SK-N-MC (cell line): ENCODE measurements around the gene C7.
"Not testable (repeated sequence)": the region's sequence is repeated elsewhere in the genome, so short reads cannot be mapped to it uniquely, and the experiment has no call there.

Experiments
- DNase-seq: peaks from one replicate; pipeline ENCODE4 v3.0.0-alpha.2; 2011; ENCODE audit warnings: low read depth, low spot score
- H3K27ac ChIP-seq: fragments of 200-600 bp; sonication (generic); 2 replicates; pipeline ENCODE4 v1.5.1; 2016; ENCODE audit warnings: mixed run types
- H3K36me3 ChIP-seq: fragments of 200-600 bp; sonication (generic); 2 replicates; pipeline ENCODE4 v1.6.1; 2017; ENCODE audit warnings: antibody characterized with exemption, low read length, mixed read lengths; ENCODE audit not compliant: insufficient read depth
- H3K4me3 ChIP-seq: fragments of 200-600 bp; sonication (generic); 2 replicates; pipeline ENCODE4 v1.5.1; 2016
- H3K9ac ChIP-seq: fragments of 200-600 bp; sonication (generic); 2 replicates; pipeline ENCODE4 v1.8.0; 2017; ENCODE audit warnings: mixed run types, mixed read lengths; ENCODE audit not compliant: insufficient read length
- H3K9me3 ChIP-seq: fragments of 200-600 bp; sonication (generic); 2 replicates; pipeline ENCODE4 v1.6.1; 2017; ENCODE audit warnings: low read depth, mild to moderate bottlenecking, antibody characterized with exemption, low read length, moderate library complexity, mixed read lengths
- EZH2 ChIP-seq: fragments of 200-600 bp; sonication (generic); IDR thresholded peaks from one replicate; pipeline ENCODE4 v1.6.1; 2017; ENCODE audit warnings: antibody characterized with exemption
- FOXP2 ChIP-seq: optimal IDR thresholded peaks from 2 replicates; pipeline ENCODE3; 2011; ENCODE audit warnings: mild to moderate bottlenecking, moderate library complexity; ENCODE audit not compliant: insufficient read depth; ENCODE audit errors: extremely low read length, control extremely low read depth
- POLR2AphosphoS5 ChIP-seq: IDR thresholded peaks from 2 replicates; pipeline ENCODE4 v1.6.1; 2012; ENCODE audit warnings: mild to moderate bottlenecking, low read depth, low read length, borderline replicate concordance

C7 gene

GRCh38 chr5:40877371-40877988 is 31.8 kb upstream of the C7 start:
- H3K9ac ChIP-seq, result no peak overlapping the region
- no peak for DNase-seq
- H3K36me3 ChIP-seq, result no peaks in the 10 kb centered on the region
- no peak overlapping the region for H3K4me3 ChIP-seq
- H3K9me3 ChIP-seq, result peaks cover 7% of the 10 kb centered on the region; the same call in 1 of the 2 replicates
- no peak overlapping the region for H3K27ac ChIP-seq
- TF ChIP-seq EZH2 (no peak), FOXP2 (no peak), POLR2AphosphoS5 (no peak)

GRCh38 chr5:40879163-40879942 is 29.9 kb upstream of the C7 start:
- Histone ChIP-seq H3K9ac (no peak overlapping the region), H3K36me3 (no peaks in the 10 kb centered on the region), H3K9me3 (peaks cover 7% of the 10 kb centered on the region; the same call in 1 of the 2 replicates), H3K4me3 (no peak overlapping the region), H3K27ac (no peak overlapping the region)
- DNase-seq, result peak; percentile 34
- no peak for TF ChIP-seq EZH2
- TF ChIP-seq POLR2AphosphoS5, result no peak
- no peak for TF ChIP-seq FOXP2

- Histone ChIP-seq H3K4me3 (no peak overlapping the region), H3K9me3 (peaks cover 3% of the 10 kb centered on the region; the same call in 1 of the 2 replicates), H3K9ac (no peak overlapping the region), H3K27ac (no peak overlapping the region), H3K36me3 (no peaks in the 10 kb centered on the region)
- DNase-seq, result no peak
- TF ChIP-seq FOXP2, result no peak
- no peak for TF ChIP-seq EZH2
- TF ChIP-seq POLR2AphosphoS5, result no peak
Observed at GRCh38 chr5:40882291-40882690, 27.0 kb upstream of the C7 start.

GRCh38 chr5:40883051-40883450 is 26.2 kb upstream of the C7 start:
- DNase-seq, H3K9me3 ChIP-seq, H3K36me3 ChIP-seq: not testable (repeated sequence)

GRCh38 chr5:40895440-40896425 is 13.6 kb upstream of the C7 start:
- H3K9me3 ChIP-seq, H3K27ac ChIP-seq, H3K4me3 ChIP-seq, DNase-seq, H3K9ac ChIP-seq, H3K36me3 ChIP-seq: not testable (repeated sequence)

More at GRCh38 chr5:40883051-40883450, 26.2 kb upstream of the C7 start:
- not testable (repeated sequence) for H3K27ac ChIP-seq, H3K4me3 ChIP-seq, H3K9ac ChIP-seq

GRCh38 chr5:40904205-40904993 is 4.9 kb upstream of the C7 start:
- peak overlapping the region; percentile 29 for H3K9ac ChIP-seq
- DNase-seq, result peak; percentile 88
- H3K36me3 ChIP-seq, result no peaks in the 10 kb centered on the region
- peak overlapping the region; percentile 95 for H3K27ac ChIP-seq
- no peaks in the 10 kb centered on the region for H3K9me3 ChIP-seq
- H3K4me3 ChIP-seq, result peak overlapping the region; percentile 58
- no peak for TF ChIP-seq EZH2
- TF ChIP-seq POLR2AphosphoS5, result no peak
- TF ChIP-seq FOXP2, result no peak

GRCh38 chr5:40904994-40905306 is 4.3 kb upstream of the C7 start:
- H3K4me3 ChIP-seq, result peak overlapping the region; percentile 58
- peak overlapping the region; percentile 95 for H3K27ac ChIP-seq
- H3K9me3 ChIP-seq, result no peaks in the 10 kb centered on the region
- peak overlapping the region; percentile 27 for H3K9ac ChIP-seq
- no peaks in the 10 kb centered on the region for H3K36me3 ChIP-seq
- TF ChIP-seq EZH2 (no peak), FOXP2 (no peak), POLR2AphosphoS5 (no peak)
- DNase-seq, result no peak

- H3K27ac ChIP-seq, result no peak overlapping the region
- no peak overlapping the region for H3K9ac ChIP-seq
- no peak for DNase-seq
- no peaks in the 10 kb centered on the region for H3K36me3 ChIP-seq
- H3K9me3 ChIP-seq, result no peaks in the 10 kb centered on the region
- no peak overlapping the region for H3K4me3 ChIP-seq
- no peak for TF ChIP-seq POLR2AphosphoS5
- TF ChIP-seq FOXP2, result no peak
- no peak for TF ChIP-seq EZH2
Observed at GRCh38 chr5:40906351-40906751, 2.9 kb upstream of the C7 start.
